MCF 10A (cell line): Measurements from ENCODE around the gene RGS10. TPM values are rescaled to one million over a fixed set of nuclear protein-coding genes. Genes with fewer than 3 reads are reported as not detected.
"Not testable (repeated sequence)": the region's sequence is repeated elsewhere in the genome, so short reads cannot be mapped to it uniquely, and the experiment has no call there.

Source experiments
- BruUV-seq: library from RNA; stranded (reverse); fragments of 400-500 nt; replicated peaks from 2 replicates; lab custom pipeline; 2021; lab: Mats Ljungman, UMichigan
- CTCF ChIA-PET: fragments of 300-600 bp; sonication (Branson Sonifier 250); formaldehyde crosslinking; extraction: SDS; loops from one replicate; lab custom pipeline; 2021; ENCODE audit warnings: antibody characterized with exemption, inconsistent platforms; lab: Yijun Ruan, JAX
- POLR2A ChIA-PET: fragments of 300-600, 350-650 bp; sonication (Branson Sonifier 250); formaldehyde crosslinking; extraction: SDS; loops from one replicate; lab custom pipeline; 2020; ENCODE audit warnings: antibody characterized with exemption, inconsistent platforms; lab: Yijun Ruan, JAX
- DNase-seq: peaks from one replicate; pipeline ENCODE4 v3.0.0-alpha.2; 2018; ENCODE audit not compliant: unreplicated experiment
- H3K27ac Mint-ChIP-seq: one replicate; pipeline ENCODE4 v1.8.0; 2022; ENCODE audit warnings: mild to moderate bottlenecking, low read depth, mixed read lengths; ENCODE audit not compliant: unreplicated experiment
- H3K27me3 Mint-ChIP-seq: one replicate; pipeline ENCODE4 v1.8.0; 2022; ENCODE audit warnings: mixed read lengths; ENCODE audit not compliant: insufficient read depth, unreplicated experiment
- H3K36me3 Mint-ChIP-seq: one replicate; pipeline ENCODE4 v1.8.0; 2022; ENCODE audit warnings: mild to moderate bottlenecking, moderate library complexity, mixed read lengths; ENCODE audit not compliant: insufficient read depth, unreplicated experiment
- H3K4me1 Mint-ChIP-seq: one replicate; pipeline ENCODE4 v1.8.0; 2022; ENCODE audit warnings: mixed read lengths; ENCODE audit not compliant: insufficient read depth, unreplicated experiment
- H3K4me3 Mint-ChIP-seq: one replicate; pipeline ENCODE4 v1.8.0; 2022; ENCODE audit warnings: mild to moderate bottlenecking, moderate library complexity, mixed read lengths; ENCODE audit not compliant: unreplicated experiment
- H3K9me3 Mint-ChIP-seq: one replicate; pipeline ENCODE4 v1.8.0; 2022; ENCODE audit warnings: mixed read lengths; ENCODE audit not compliant: unreplicated experiment
- intact Hi-C: fragments of 100-400 bp; cut with micrococcal nuclease; formaldehyde crosslinking; loops from 2 replicates; pipeline ENCODE4 v1.14.1; 2022
- total RNA-seq: library from RNA; stranded (reverse); gene quantifications from 2 replicates; pipeline ENCODE4 v1.2.3, GENCODE V29; 2022
- TF ChIP-seq, protein P1 (sequence below): fragments of 200-600 bp; IDR thresholded peaks from one replicate; pipeline ENCODE4 v1.8.0; 2022; ENCODE audit warnings: antibody characterized with exemption, mild to moderate bottlenecking; ENCODE audit not compliant: unreplicated experiment

Gene RGS10
- total RNA-seq, 1 experiment from 2014 or later, result 26.0 TPM

DNA sequence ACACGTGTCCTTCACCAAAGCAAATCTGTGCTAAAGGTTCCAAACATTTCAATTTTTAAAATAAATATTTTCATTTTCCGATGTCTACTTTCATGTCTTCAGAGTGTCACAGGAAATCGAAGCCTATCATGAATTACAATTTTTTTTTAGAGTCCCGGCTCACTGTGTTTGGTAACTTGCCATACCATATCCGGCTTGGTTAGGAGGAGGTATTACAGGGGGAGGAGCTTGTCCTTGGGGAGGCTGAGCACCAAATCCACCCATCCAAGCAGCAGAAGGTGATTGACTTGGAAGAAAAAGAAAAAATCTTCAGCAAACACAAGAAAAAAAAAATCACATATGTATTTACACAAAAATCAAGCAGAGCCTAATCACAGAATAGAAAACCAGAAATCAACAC is 33.0 kb upstream of the RGS10 start:
- TF ChIP-seq, protein P1, sequence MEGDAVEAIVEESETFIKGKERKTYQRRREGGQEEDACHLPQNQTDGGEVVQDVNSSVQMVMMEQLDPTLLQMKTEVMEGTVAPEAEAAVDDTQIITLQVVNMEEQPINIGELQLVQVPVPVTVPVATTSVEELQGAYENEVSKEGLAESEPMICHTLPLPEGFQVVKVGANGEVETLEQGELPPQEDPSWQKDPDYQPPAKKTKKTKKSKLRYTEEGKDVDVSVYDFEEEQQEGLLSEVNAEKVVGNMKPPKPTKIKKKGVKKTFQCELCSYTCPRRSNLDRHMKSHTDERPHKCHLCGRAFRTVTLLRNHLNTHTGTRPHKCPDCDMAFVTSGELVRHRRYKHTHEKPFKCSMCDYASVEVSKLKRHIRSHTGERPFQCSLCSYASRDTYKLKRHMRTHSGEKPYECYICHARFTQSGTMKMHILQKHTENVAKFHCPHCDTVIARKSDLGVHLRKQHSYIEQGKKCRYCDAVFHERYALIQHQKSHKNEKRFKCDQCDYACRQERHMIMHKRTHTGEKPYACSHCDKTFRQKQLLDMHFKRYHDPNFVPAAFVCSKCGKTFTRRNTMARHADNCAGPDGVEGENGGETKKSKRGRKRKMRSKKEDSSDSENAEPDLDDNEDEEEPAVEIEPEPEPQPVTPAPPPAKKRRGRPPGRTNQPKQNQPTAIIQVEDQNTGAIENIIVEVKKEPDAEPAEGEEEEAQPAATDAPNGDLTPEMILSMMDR, result no peak
- Mint-ChIP-seq H3K27ac (no peak overlapping the region), H3K4me1 (peaks cover 9% of the 10 kb centered on the region), H3K27me3 (no peaks in the 10 kb centered on the region), H3K4me3 (no peak overlapping the region), H3K9me3 (no peaks in the 10 kb centered on the region), H3K36me3 (peaks cover 88% of the 10 kb centered on the region)
- peak; percentile 44 for DNase-seq
- ChIA-PET CTCF (no interaction called here), POLR2A (no interaction called here)
- no TSS peak for BruUV-seq
- intact Hi-C loops, result no loop called here

DNA sequence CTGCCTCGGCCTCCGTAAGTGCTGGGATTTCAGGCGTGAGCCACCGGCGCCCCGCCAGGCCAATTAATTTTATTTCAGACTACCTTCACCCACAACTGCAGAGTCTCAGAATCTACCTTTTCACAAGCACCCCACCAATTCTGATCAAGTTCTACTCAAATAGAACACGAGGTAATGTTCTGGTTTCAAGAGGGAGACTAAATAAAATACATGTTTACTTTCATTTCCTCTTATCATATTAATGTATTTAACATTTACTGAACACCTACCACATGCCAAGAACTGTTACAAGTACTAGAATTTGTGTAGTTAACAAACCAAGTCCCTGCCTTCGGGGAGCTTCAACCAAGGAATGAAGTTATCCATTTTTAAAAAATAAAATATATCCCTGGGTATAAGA is 25.5 kb upstream of the RGS10 start:
- H3K4me3 Mint-ChIP-seq, result no peak overlapping the region
- DNase-seq, result no peak
- no peaks in the 10 kb centered on the region for H3K27me3 Mint-ChIP-seq
- ChIA-PET POLR2A (interaction anchor here (1.2 kb wide), 1 partner anchor 11 kb away, joined by 4 read pairs; no protein-coding TSS in a partner anchor), CTCF (no interaction called here)
- no peaks in the 10 kb centered on the region for H3K4me1 Mint-ChIP-seq
- H3K36me3 Mint-ChIP-seq, result peaks cover 33% of the 10 kb centered on the region
- TF ChIP-seq, protein P1, result no peak
- intact Hi-C loops, result no loop called here
- no TSS peak for BruUV-seq
- H3K27ac Mint-ChIP-seq, result no peak overlapping the region
- H3K9me3 Mint-ChIP-seq, result no peaks in the 10 kb centered on the region

DNA sequence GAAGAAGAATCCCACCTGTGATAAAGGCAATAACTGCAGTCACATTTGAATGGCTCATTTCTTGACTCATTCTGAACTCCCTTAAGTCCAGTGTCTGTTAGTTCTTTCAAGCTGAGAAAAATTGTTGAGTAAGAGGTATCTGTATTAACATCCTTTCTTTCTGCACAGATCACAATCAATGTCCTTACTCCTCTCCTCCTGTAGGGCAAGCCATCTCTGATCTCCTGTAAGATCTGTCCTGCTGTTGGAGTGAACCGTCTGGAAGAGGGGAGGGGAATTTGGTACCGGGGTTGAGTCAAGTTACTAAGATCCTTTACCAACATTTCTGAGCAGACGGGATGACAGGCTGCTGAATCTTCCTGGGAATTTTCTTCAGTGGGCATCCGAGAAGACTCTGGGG is 19.6 kb upstream of the RGS10 start:
- Mint-ChIP-seq H3K27me3 (no peaks in the 10 kb centered on the region), H3K4me3 (no peak overlapping the region), H3K9me3 (no peaks in the 10 kb centered on the region), H3K36me3 (peaks cover 6% of the 10 kb centered on the region), H3K4me1 (no peaks in the 10 kb centered on the region), H3K27ac (no peak overlapping the region)
- ChIA-PET CTCF (no interaction called here), POLR2A (no interaction called here)
- TF ChIP-seq, protein P1, result no peak
- DNase-seq, result no peak
- intact Hi-C loops, result no loop called here
- BruUV-seq, result no TSS peak

DNA sequence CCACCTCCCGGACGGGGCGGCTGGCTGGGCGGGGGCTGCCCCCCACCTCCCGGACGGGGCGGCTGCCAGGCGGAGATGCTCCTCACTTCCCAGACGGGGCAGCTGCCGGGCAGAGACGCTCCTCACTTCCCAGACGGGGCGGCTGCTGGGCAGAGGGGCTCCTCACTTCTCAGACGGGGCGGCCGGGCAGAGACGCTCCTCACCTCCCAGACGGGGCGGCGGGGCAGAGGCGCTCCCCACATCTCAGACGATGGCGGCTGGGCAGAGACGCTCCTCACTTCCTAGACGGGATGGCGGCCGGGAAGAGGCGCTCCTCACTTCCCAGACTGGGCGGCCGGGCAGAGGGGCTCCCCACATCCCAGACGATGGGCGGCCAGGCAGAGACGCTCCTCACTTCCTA is 17.0 kb upstream of the RGS10 start:
- H3K4me1 Mint-ChIP-seq, intact Hi-C loops, BruUV-seq, H3K4me3 Mint-ChIP-seq, H3K27ac Mint-ChIP-seq, POLR2A ChIA-PET, DNase-seq, H3K9me3 Mint-ChIP-seq, H3K36me3 Mint-ChIP-seq, CTCF ChIA-PET, H3K27me3 Mint-ChIP-seq: not testable (repeated sequence)

DNA sequence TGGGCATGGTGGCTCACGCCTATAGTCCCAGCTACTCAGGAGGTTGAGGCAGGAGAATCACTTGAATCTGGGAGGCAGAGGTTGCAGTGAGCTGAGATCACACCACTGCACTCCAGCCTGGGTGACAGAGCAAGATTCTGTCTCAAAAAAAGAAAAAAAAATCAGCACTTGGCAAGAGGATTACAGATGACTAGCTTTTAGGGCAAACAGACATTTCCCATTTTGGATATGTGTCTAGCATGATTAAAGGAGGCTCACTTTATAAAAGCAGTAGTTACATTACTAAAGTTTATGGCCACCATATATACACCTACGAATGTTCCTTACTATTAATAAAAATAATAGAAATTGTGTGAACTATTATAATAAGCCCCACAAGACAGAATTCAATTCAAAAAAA is 13.6 kb upstream of the RGS10 start:
- H3K36me3 Mint-ChIP-seq, H3K27ac Mint-ChIP-seq, H3K27me3 Mint-ChIP-seq, BruUV-seq, DNase-seq, H3K9me3 Mint-ChIP-seq, H3K4me1 Mint-ChIP-seq, intact Hi-C loops, H3K4me3 Mint-ChIP-seq: not testable (repeated sequence)
- CTCF ChIA-PET, result interaction anchor here (0.5 to 0.6 kb wide), 2 partner anchors 236 to 338 kb away, joined by 3 to 4 read pairs; no protein-coding TSS in a partner anchor
- POLR2A ChIA-PET, result interaction anchor here (0.6 to 1.1 kb wide), 3 partner anchors 13 to 206 kb away, joined by 3 to 4 read pairs (median 3); no protein-coding TSS in a partner anchor
